Activated T-helper 1 cell treated with Interleukin-2 at 50 U/mL for 16 hours (primary cell): Measurements from ENCODE around the gene ACADS.
"Not testable (repeated sequence)": the region's sequence is repeated elsewhere in the genome, so short reads cannot be mapped to it uniquely, and the experiment has no call there.

Experiments used
- DNase-seq: peaks from one replicate; pipeline ENCODE4 v3.0.0-alpha.2; 2020; ENCODE audit warnings: low read depth

The ACADS gene

GRCh38 chr12:120726961-120727360, 1.3 kb downstream of the ACADS start:
- DNase-seq, result no peak

GRCh38 chr12:120732198-120732597, 6.6 kb downstream of the ACADS start:
- not testable (repeated sequence) for DNase-seq

GRCh38 chr12:120733574-120733973, 7.9 kb downstream of the ACADS start:
- no peak for DNase-seq

- DNase-seq, result no peak
These were observed 8.6 kb downstream of the ACADS start for GRCh38 chr12:120734210-120734609.

- DNase-seq, result no peak
These were observed 9.6 kb downstream of the ACADS start for GRCh38 chr12:120735181-120735580.

GRCh38 chr12:120736404-120737331, 11.0 kb downstream of the ACADS start:
- no peak for DNase-seq

GRCh38 chr12:120737557-120738251, 12.1 kb downstream of the ACADS start:
- DNase-seq, result no peak

GRCh38 chr12:120738252-120739030, 12.8 kb downstream of the ACADS start:
- DNase-seq, result no peak

GRCh38 chr12:120739031-120739762, 13.6 kb downstream of the ACADS start:
- DNase-seq, result no peak

GRCh38 chr12:120739821-120740613, 14.4 kb downstream of the ACADS start:
- no peak for DNase-seq

GRCh38 chr12:120740871-120741270, 15.2 kb downstream of the ACADS start:
- DNase-seq, result no peak

GRCh38 chr12:120741476-120742421, 16.1 kb downstream of the ACADS start:
- no peak for DNase-seq

GRCh38 chr12:120744922-120745493, 19.4 kb downstream of the ACADS start:
- DNase-seq, result no peak

- DNase-seq, result no peak
These were observed 22.6 kb downstream of the ACADS start for GRCh38 chr12:120748242-120748641.

- DNase-seq, result no peak
These were observed 23.6 kb downstream of the ACADS start for GRCh38 chr12:120749256-120749655.

- DNase-seq, result no peak
These were observed 25.2 kb downstream of the ACADS start for GRCh38 chr12:120750806-120751205.

- no peak for DNase-seq
These were observed 25.8 kb downstream of the ACADS start for GRCh38 chr12:120751389-120751788.

- no peak for DNase-seq
These were observed 29.2 kb downstream of the ACADS start for GRCh38 chr12:120754792-120755191.

- no peak for DNase-seq
These were observed 29.6 kb downstream of the ACADS start for GRCh38 chr12:120755269-120755668.
